ENCODE measurements around the gene NRP2.

- TF ChIP-seq JUNB (CRISPR knock-in tag; IDR thresholded peaks at IDR 0.05; ENCODE audit: borderline replicate concordance) (no peak), REST (IDR thresholded peaks at IDR 0.05; ENCODE audit: borderline replicate concordance in 1 of 2, low read depth in 1 of 2, low read length in 2 of 2) (no peak), MXI1 (IDR thresholded peaks at IDR 0.05; ENCODE audit: borderline replicate concordance, low read depth, low read length) (no peak), CEBPB (IDR thresholded peaks at IDR 0.05; ENCODE audit: borderline replicate concordance, low read depth, low read length) (no peak), HOXA3 (CRISPR knock-in tag; IDR thresholded peaks at IDR 0.05) (no peak), RERE (CRISPR knock-in tag; IDR thresholded peaks at IDR 0.05; ENCODE audit: low read depth) (no peak), PBX3 (CRISPR knock-in tag; IDR thresholded peaks at IDR 0.05; ENCODE audit: borderline replicate concordance) (no peak), EP300 (IDR thresholded peaks at IDR 0.05; ENCODE audit: low read depth in 2 of 2, low read length in 2 of 2) (no peak), EP300 (CRISPR knock-in tag; IDR thresholded peaks at IDR 0.05; ENCODE audit: borderline replicate concordance) (no peak)
These were observed 46.1 kb downstream of the NRP2 start for GRCh38 chr2:205728366-205728765.
